ENCODE data around the gene VSIG10L2.

Gene VSIG10L2

GRCh38 chr11:125948278-125949051 lies 2.6 kb downstream of the VSIG10L2 start:
- DNase-seq: no peak

- no peak for DNase-seq
Measured at GRCh38 chr11:125949271-125950177, 3.7 kb downstream of the VSIG10L2 start.

- DNase-seq: no peak
Measured at GRCh38 chr11:125950178-125950490, 4.3 kb downstream of the VSIG10L2 start.

- no peak for DNase-seq
Measured at GRCh38 chr11:125950696-125951651, 5.1 kb downstream of the VSIG10L2 start.

- no peak for DNase-seq
Measured at GRCh38 chr11:125951731-125952130, 5.9 kb downstream of the VSIG10L2 start.

- no peak for DNase-seq
Measured at GRCh38 chr11:125952559-125952958, 6.7 kb downstream of the VSIG10L2 start.

- no peak for DNase-seq
Measured at GRCh38 chr11:125952973-125953372, 7.1 kb downstream of the VSIG10L2 start.

- DNase-seq: no peak
Measured at GRCh38 chr11:125953401-125953935, 7.6 kb downstream of the VSIG10L2 start.

- no peak for DNase-seq
Measured at GRCh38 chr11:125954123-125954944, 8.5 kb downstream of the VSIG10L2 start.

- no peak for DNase-seq
Measured at GRCh38 chr11:125954945-125955640, 9.2 kb downstream of the VSIG10L2 start.

- no peak for DNase-seq
Measured at GRCh38 chr11:125955856-125956255, 10.0 kb downstream of the VSIG10L2 start.

- no peak for DNase-seq
Measured at GRCh38 chr11:125956391-125957134, 10.7 kb downstream of the VSIG10L2 start.

GRCh38 chr11:125957618-125958332 lies 11.9 kb downstream of the VSIG10L2 start:
- DNase-seq: no peak

GRCh38 chr11:125958872-125959400 lies 13.1 kb downstream of the VSIG10L2 start:
- no peak for DNase-seq

- no peak for DNase-seq
Measured at GRCh38 chr11:125959511-125959910, 13.7 kb downstream of the VSIG10L2 start.

GRCh38 chr11:125959931-125960330 lies 14.1 kb downstream of the VSIG10L2 start:
- DNase-seq: no peak

GRCh38 chr11:125960771-125961170 lies 14.9 kb downstream of the VSIG10L2 start:
- no peak for DNase-seq

- no peak for DNase-seq
Measured at GRCh38 chr11:125967515-125967914, 21.7 kb downstream of the VSIG10L2 start.

GRCh38 chr11:125968354-125968753 lies 22.5 kb downstream of the VSIG10L2 start:
- no peak for DNase-seq

Data from activated naive CD4-positive, alpha-beta T cell (primary cell).